ENCODE data around the gene ZNF516.

GRCh38 chr18:76416911-76417310, 78.1 kb downstream of the ZNF516 start:
- TF ChIP-seq CTCF (IDR thresholded peaks at IDR 0.05): no peak
- TF ChIP-seq POLR2A (IDR thresholded peaks at IDR 0.05; ENCODE audit: low read length): no peak
- no peak for TF ChIP-seq ZC3H11A (IDR thresholded peaks at IDR 0.05)
- TF ChIP-seq HDAC2 (IDR thresholded peaks at IDR 0.05): no peak
- no peak for TF ChIP-seq KDM1A (IDR thresholded peaks at IDR 0.05; ENCODE audit: low read depth)
- no peak for TF ChIP-seq BHLHE40 (IDR thresholded peaks at IDR 0.05; ENCODE audit: low read depth, low read length)
- TF ChIP-seq CBX8 (IDR thresholded peaks at IDR 0.05): no peak
- no peak for TF ChIP-seq HMGXB4 (CRISPR knock-in tag; IDR thresholded peaks at IDR 0.05; ENCODE audit: borderline replicate concordance)
- TF ChIP-seq EP300 (IDR thresholded peaks at IDR 0.05): no peak
- no peak for TF ChIP-seq SMC3 (IDR thresholded peaks at IDR 0.05)
- no peak for TF ChIP-seq HEYL (CRISPR knock-in tag; IDR thresholded peaks at IDR 0.05)
- no peak for TF ChIP-seq GATA3 (IDR thresholded peaks at IDR 0.05; ENCODE audit: borderline replicate concordance)
- no peak for TF ChIP-seq MYC (IDR thresholded peaks at IDR 0.05; ENCODE audit: borderline replicate concordance, low read length)

Data from A549 (cell line).